Stimulated activated effector memory CD8-positive, alpha-beta T cell treated with anti-CD3 and anti-CD28 coated beads, Interleukin-12 subunit alpha, Interleukin-12 subunit beta, amount 100 ng/mL, for 72 hours (primary cell): Measurements from ENCODE around the gene CAMK2G.

Source experiments
- ATAC-seq: fragments of 150-1000 bp; cut with Tn5 transposase; 2 replicates; pipeline ENCODE4 v1.10.0; 2021
- DNase-seq, 2 donors: peaks; one replicate each; pipeline ENCODE4 v3.0.0; 2021 to 2022; ENCODE audit warnings: low spot score in 2 of 2
- H3K27ac Mint-ChIP-seq: one replicate; pipeline ENCODE4 v1.8.0; 2022; ENCODE audit warnings: mild to moderate bottlenecking, mixed read lengths
- H3K36me3 Mint-ChIP-seq: one replicate; pipeline ENCODE4 v1.8.0; 2022; ENCODE audit warnings: mild to moderate bottlenecking, mixed read lengths
- H3K4me1 Mint-ChIP-seq: one replicate; pipeline ENCODE4 v1.8.0; 2022; ENCODE audit warnings: mixed read lengths
- H3K4me3 Mint-ChIP-seq: one replicate; pipeline ENCODE4 v1.8.0; 2022; ENCODE audit warnings: mild to moderate bottlenecking, mixed read lengths
- H3K9me3 Mint-ChIP-seq: one replicate; pipeline ENCODE4 v1.8.0; 2022; ENCODE audit warnings: mixed read lengths

The CAMK2G gene

DNA sequence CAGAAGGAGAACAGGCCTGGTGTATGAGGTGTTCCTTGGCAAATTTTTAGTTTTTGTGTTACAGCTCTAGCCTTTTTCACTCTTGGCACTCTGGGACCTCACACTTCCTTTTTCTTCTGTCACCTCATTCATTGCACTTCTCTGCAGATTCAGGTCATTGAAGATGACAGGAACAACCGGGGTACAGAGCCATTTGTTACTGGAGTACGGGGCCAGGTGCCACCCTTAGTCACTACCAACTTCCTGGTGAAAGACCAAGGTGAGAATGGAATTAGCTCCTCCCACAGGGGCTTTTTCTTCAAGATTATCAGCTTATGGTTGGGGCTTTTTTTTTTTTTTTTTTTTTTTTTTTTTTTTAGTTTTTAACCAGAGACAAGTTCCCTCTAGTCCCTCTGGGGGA, 111.0 kb downstream of the CAMK2G start:
- Mint-ChIP-seq H3K4me1 (peaks cover 70% of the 10 kb centered on the region), H3K27ac (peak overlapping the region; percentile 85), H3K9me3 (no peaks in the 10 kb centered on the region), H3K4me3 (peak overlapping the region; percentile 40), H3K36me3 (peaks cover 99% of the 10 kb centered on the region)
- ATAC-seq (peak; percentile 42), DNase-seq (no peak)

- DNase-seq (peak in 1 of 2 donors; percentile 71), ATAC-seq (peak; percentile 78)
- Mint-ChIP-seq H3K4me3 (peak overlapping the region; percentile 40), H3K36me3 (peaks cover 99% of the 10 kb centered on the region), H3K9me3 (no peaks in the 10 kb centered on the region), H3K4me1 (peaks cover 74% of the 10 kb centered on the region), H3K27ac (peak overlapping the region; percentile 85)
Measured at GRCh38 chr10:73762915-73763314, 111.4 kb downstream of the CAMK2G start.
